HG03060 (cell line): ENCODE results near the gene ARMH3.

Experiments
- ATAC-seq: cut with Tn5 transposase; IDR thresholded peaks from one replicate; pipeline ENCODE4 v1.9.1; 2021; ENCODE audit warnings: low read depth, moderate number of reproducible peaks; ENCODE audit not compliant: unreplicated experiment

The ARMH3 gene

GRCh38 chr10:101941871-101942270 is 114.1 kb downstream of the ARMH3 start:
- ATAC-seq, result no peak

- ATAC-seq, result no peak
Observed at GRCh38 chr10:101940916-101941315, 115.1 kb downstream of the ARMH3 start.

GRCh38 chr10:101939729-101940128 is 116.2 kb downstream of the ARMH3 start:
- ATAC-seq, result no peak

- ATAC-seq, result no peak
Observed at GRCh38 chr10:101939008-101939648, 116.8 kb downstream of the ARMH3 start.

GRCh38 chr10:101938305-101939007 is 117.5 kb downstream of the ARMH3 start:
- ATAC-seq, result no peak

- ATAC-seq, result no peak
Observed at GRCh38 chr10:101935431-101935830, 120.5 kb downstream of the ARMH3 start.

- ATAC-seq, result no peak
Observed at GRCh38 chr10:101934686-101935305, 121.2 kb downstream of the ARMH3 start.

GRCh38 chr10:101933976-101934375 is 122.0 kb downstream of the ARMH3 start:
- no peak for ATAC-seq

- ATAC-seq, result no peak
Observed at GRCh38 chr10:101932183-101932582, 123.8 kb downstream of the ARMH3 start.

GRCh38 chr10:101925027-101925426 is 130.9 kb downstream of the ARMH3 start:
- no peak for ATAC-seq

GRCh38 chr10:101923256-101923655 is 132.7 kb downstream of the ARMH3 start:
- ATAC-seq, result no peak

- no peak for ATAC-seq
Observed at GRCh38 chr10:101922846-101923245, 133.1 kb downstream of the ARMH3 start.

GRCh38 chr10:101920546-101920945 is 135.4 kb downstream of the ARMH3 start:
- no peak for ATAC-seq

GRCh38 chr10:101919026-101919770 is 136.8 kb downstream of the ARMH3 start:
- no peak for ATAC-seq

- no peak for ATAC-seq
Observed at GRCh38 chr10:101912561-101913179, 143.3 kb downstream of the ARMH3 start.

- ATAC-seq, result no peak
Observed at GRCh38 chr10:101906586-101907183, 149.3 kb downstream of the ARMH3 start.

- no peak for ATAC-seq
Observed at GRCh38 chr10:101905251-101905650, 150.7 kb downstream of the ARMH3 start.

GRCh38 chr10:101903827-101904550 is 152.0 kb downstream of the ARMH3 start:
- peak; percentile 70 for ATAC-seq

- no peak for ATAC-seq
Observed at GRCh38 chr10:101902820-101903145, 153.2 kb downstream of the ARMH3 start.
